ENCODE data around the gene CD36. TPM values are rescaled to one million over a fixed set of nuclear protein-coding genes. Genes with fewer than 3 reads are reported as not detected.

Gene CD36
- total RNA-seq, 2 donors from 2014 or later: 5.7 to 7.2 TPM

DNA sequence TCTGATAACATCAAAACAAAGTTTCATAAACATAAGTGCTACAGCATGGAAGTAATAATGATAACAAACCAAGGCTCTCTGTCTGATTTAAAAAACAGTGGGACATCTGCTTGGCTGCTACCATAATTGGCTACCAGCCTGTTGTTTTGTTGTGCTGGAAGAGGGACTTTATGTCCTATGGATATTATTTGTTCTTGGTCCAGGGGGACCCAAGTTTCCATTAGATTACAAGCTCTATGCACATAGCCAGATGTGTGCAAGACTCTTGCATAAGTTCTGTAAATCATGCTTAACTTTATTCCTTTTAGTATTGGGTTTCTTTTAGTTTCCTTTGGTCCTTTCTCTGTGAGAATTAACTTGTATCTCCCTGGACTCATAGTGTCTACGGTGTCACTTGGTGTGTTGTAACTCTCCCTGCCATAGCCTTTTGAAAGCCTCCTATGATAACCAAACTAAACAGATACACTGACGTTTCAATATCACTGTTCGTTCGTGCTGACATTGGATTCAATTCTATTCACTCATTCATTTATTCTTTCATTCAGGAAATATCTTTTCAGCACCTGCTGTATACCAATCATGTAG is 41.4 kb upstream of the CD36 start:
- no peak for DNase-seq (ENCODE audit: low spot score)

GRCh38 chr7:80597875-80598274 is 40.6 kb upstream of the CD36 start:
- intact Hi-C loops (cut with DNase I): no loop called here
- Histone ChIP-seq H3K27me3 (replicated peaks; ENCODE audit: insufficient read depth) (no peaks in the 10 kb centered on the region), H3K9me3 (no peaks in the 10 kb centered on the region), H3K27ac (no peak overlapping the region), H3K4me3 (no peak overlapping the region), H3K4me1 (replicated peaks) (no peaks in the 10 kb centered on the region), H3K36me3 (no peaks in the 10 kb centered on the region)
- DNase-seq (ENCODE audit: low spot score): no peak
- TF ChIP-seq CTCF (IDR thresholded peaks at IDR 0.05) (no peak), POLR2A (IDR thresholded peaks at IDR 0.05) (no peak)

More for the DNA sequence above, 41.4 kb upstream of the CD36 start:
- 76% methylated on average over 4 of the region's 4 CpGs for WGBS
- Histone ChIP-seq H3K9me3 (no peaks in the 10 kb centered on the region), H3K4me3 (no peak overlapping the region), H3K36me3 (no peaks in the 10 kb centered on the region), H3K27ac (no peak overlapping the region), H3K4me1 (replicated peaks) (no peaks in the 10 kb centered on the region), H3K27me3 (replicated peaks; ENCODE audit: insufficient read depth) (no peaks in the 10 kb centered on the region)
- TF ChIP-seq CTCF (IDR thresholded peaks at IDR 0.05) (no peak), POLR2AphosphoS5 (IDR thresholded peaks at IDR 0.05) (no peak), POLR2A (IDR thresholded peaks at IDR 0.05) (no peak)
- intact Hi-C loops (cut with DNase I): no loop called here

- intact Hi-C loops (cut with DNase I): no loop called here
These were observed 38.4 kb upstream of the CD36 start for GRCh38 chr7:80600046-80600445.

GRCh38 chr7:80601999-80602398 is 36.4 kb upstream of the CD36 start:
- 82% methylated on average over 4 of the region's 4 CpGs for WGBS
- Histone ChIP-seq H3K9me3 (no peaks in the 10 kb centered on the region), H3K27ac (no peak overlapping the region), H3K4me3 (no peak overlapping the region), H3K27me3 (replicated peaks; ENCODE audit: insufficient read depth) (no peaks in the 10 kb centered on the region), H3K36me3 (no peaks in the 10 kb centered on the region), H3K4me1 (replicated peaks) (no peaks in the 10 kb centered on the region)
- TF ChIP-seq POLR2AphosphoS5 (IDR thresholded peaks at IDR 0.05): no peak
- TF ChIP-seq POLR2A (IDR thresholded peaks at IDR 0.05): no peak
- no peak for TF ChIP-seq CTCF (IDR thresholded peaks at IDR 0.05)
- intact Hi-C loops (cut with DNase I): no loop called here
- no peak for DNase-seq (ENCODE audit: low spot score)

More at GRCh38 chr7:80600046-80600445, 38.4 kb upstream of the CD36 start:
- Histone ChIP-seq H3K4me3 (no peak overlapping the region), H3K27me3 (replicated peaks; ENCODE audit: insufficient read depth) (no peaks in the 10 kb centered on the region), H3K9me3 (no peaks in the 10 kb centered on the region), H3K4me1 (replicated peaks) (no peaks in the 10 kb centered on the region), H3K36me3 (no peaks in the 10 kb centered on the region), H3K27ac (no peak overlapping the region)
- 84% methylated on average over 2 of the region's 2 CpGs for WGBS
- no peak for DNase-seq (ENCODE audit: low spot score)
- TF ChIP-seq CTCF (IDR thresholded peaks at IDR 0.05): no peak
- no peak for TF ChIP-seq POLR2A (IDR thresholded peaks at IDR 0.05)
- no peak for TF ChIP-seq POLR2AphosphoS5 (IDR thresholded peaks at IDR 0.05)

DNA sequence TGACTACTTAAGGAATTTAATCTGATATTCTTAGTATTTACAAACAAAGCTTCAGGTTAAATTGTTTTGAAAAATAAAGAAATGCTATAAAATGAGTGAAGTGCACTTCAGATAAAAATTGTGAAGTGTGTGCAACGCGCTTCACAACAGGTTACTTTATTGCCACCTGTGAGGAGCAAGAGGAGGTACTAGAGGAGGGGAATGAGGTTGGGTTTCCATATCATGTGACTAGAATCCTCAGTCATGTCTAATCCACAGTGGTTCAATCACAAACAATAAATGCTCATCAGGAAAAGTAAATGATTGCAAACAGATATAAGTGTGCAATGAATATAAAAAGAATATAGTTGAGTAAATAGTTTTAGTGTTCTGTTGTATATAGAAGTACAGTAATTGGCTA is 34.5 kb upstream of the CD36 start:
- Histone ChIP-seq H3K27ac (no peak overlapping the region), H3K4me3 (no peak overlapping the region), H3K27me3 (replicated peaks; ENCODE audit: insufficient read depth) (no peaks in the 10 kb centered on the region), H3K36me3 (no peaks in the 10 kb centered on the region), H3K4me1 (replicated peaks) (no peaks in the 10 kb centered on the region), H3K9me3 (no peaks in the 10 kb centered on the region)
- DNase-seq (ENCODE audit: low spot score): no peak
- WGBS: 91% methylated on average over 2 of the region's 2 CpGs
- intact Hi-C loops (cut with DNase I): no loop called here
- TF ChIP-seq POLR2AphosphoS5 (IDR thresholded peaks at IDR 0.05) (no peak), CTCF (IDR thresholded peaks at IDR 0.05) (no peak), POLR2A (IDR thresholded peaks at IDR 0.05) (no peak)

Measured in prostate gland (tissue), 2 donors.